HCT116 (cell line): Measurements from ENCODE around the gene STARD4. TPM values are rescaled to one million over a fixed set of nuclear protein-coding genes. Genes with fewer than 3 reads are reported as not detected.

Source experiments
- ATAC-seq: fragments of 200-7000 bp; cut with Tn5 transposase; 2 replicates; pipeline ENCODE4 v1.9.1; 2020; ENCODE audit warnings: mild to moderate bottlenecking, moderate library complexity
- BruUV-seq: library from RNA; stranded (reverse); fragments of 400-500 nt; replicated peaks from 2 replicates; lab custom pipeline; 2021; lab: Mats Ljungman, UMichigan
- CTCF ChIA-PET: fragments of 300-600 bp; sonication (Branson Sonifier 250); formaldehyde crosslinking; loops from one replicate; lab custom pipeline; 2021; ENCODE audit warnings: antibody characterized with exemption; lab: Charles Lee
- POLR2A ChIA-PET: fragments of 300-600, 350-600 bp; sonication (Branson Sonifier 250); formaldehyde crosslinking; loops from one replicate; lab custom pipeline; 2021; ENCODE audit warnings: antibody characterized with exemption; lab: Charles Lee
- RAD21 ChIA-PET, 2 experiments: fragments of 300-600 bp; sonication (Branson Sonifier 250); formaldehyde crosslinking; loops; one replicate each; lab custom pipeline; 2023; ENCODE audit warnings: low total read pairs in 2 of 2; ENCODE audit not compliant: uncharacterized antibody in 2 of 2, unreplicated experiment in 2 of 2, low non-redundant PET in 1 of 2; lab: Charles Lee
- DNase-seq: peaks from one replicate; pipeline ENCODE4 v3.0.0-alpha.2; 2010; ENCODE audit warnings: low read depth, low spot score
- H2AFZ ChIP-seq: fragments of 200-600 bp; shearing (Covaris generic), sonication (generic); 2 replicates; pipeline ENCODE4 v1.6.1; 2017; ENCODE audit warnings: low read depth, mixed run types, mixed read lengths, antibody characterized with exemption, low read length; ENCODE audit not compliant: poor library complexity, severe bottlenecking
- H3K27ac ChIP-seq: 2 replicates; pipeline ENCODE4 v1.5.1; 2012; ENCODE audit warnings: low read depth, low read length
- H3K27me3 ChIP-seq: fragments of 200-600 bp; sonication (generic); 2 replicates; pipeline ENCODE4 v1.6.1; 2016; ENCODE audit warnings: mixed run types, low read length, mixed read lengths; ENCODE audit not compliant: insufficient read depth
- H3K36me3 ChIP-seq, 2 experiments: fragments of 200-500 bp in 1 of 2; fragments of 200-600 bp in 1 of 2; sonication (Bioruptor generic) in 1 of 2; sonication (generic) in 1 of 2; 2 replicates each; pipeline versions ENCODE4 v1.5.1 to v1.6.1; 2014 to 2016; ENCODE audit warnings: low read length in 2 of 2, inconsistent platforms in 1 of 2, mixed read lengths in 1 of 2, mixed run types in 1 of 2; ENCODE audit not compliant: insufficient read depth in 2 of 2, control insufficient read depth in 1 of 2
- H3K4me1 ChIP-seq, 2 experiments: fragments of 200-600 bp in 1 of 2; sonication (generic) in 1 of 2; 2 replicates each; pipeline versions ENCODE4 v1.5.1 to v1.6.1; 2012 to 2017; ENCODE audit warnings: low read length in 2 of 2, inconsistent platforms in 1 of 2, mild to moderate bottlenecking in 1 of 2, mixed read lengths in 1 of 2, mixed run types in 1 of 2, moderate library complexity in 1 of 2; ENCODE audit not compliant: insufficient read depth in 2 of 2, control insufficient read depth in 1 of 2
- H3K4me2 ChIP-seq: fragments of 200-600 bp; sonication (generic); 2 replicates; pipeline ENCODE4 v1.6.1; 2017; ENCODE audit warnings: mixed run types, low read length, mixed read lengths
- H3K4me3 ChIP-seq, 2 experiments: fragments of 200-600 bp in 1 of 2; sonication (generic) in 1 of 2; replicated peaks in 1 of 2; 2 replicates each; pipeline ENCODE4 v1.5.1; 2011 to 2016; ENCODE audit warnings: low read length in 2 of 2, control low read depth in 1 of 2, low read depth in 1 of 2, mild to moderate bottlenecking in 1 of 2, mixed read lengths in 1 of 2, mixed run types in 1 of 2
- H3K79me2 ChIP-seq: fragments of 200-600 bp; sonication (generic); 2 replicates; pipeline ENCODE4 v1.6.1; 2017; ENCODE audit warnings: mild to moderate bottlenecking, mixed run types, low read length, moderate library complexity, mixed read lengths; ENCODE audit not compliant: insufficient read depth
- H3K9ac ChIP-seq: fragments of 200-600 bp; sonication (generic); 2 replicates; pipeline ENCODE4 v1.6.1; 2016; ENCODE audit warnings: low read length, mixed read lengths
- H3K9me2 ChIP-seq: fragments of 200-600 bp; sonication (generic), shearing (Covaris generic); 2 replicates; pipeline ENCODE4 v1.6.1; 2017; ENCODE audit warnings: mixed run types, mild to moderate bottlenecking, moderate library complexity; ENCODE audit not compliant: insufficient read depth
- H3K9me3 ChIP-seq, 2 experiments: fragments of 200-500 bp in 1 of 2; fragments of 200-600 bp in 1 of 2; sonication (Bioruptor generic) in 1 of 2; sonication (generic) in 1 of 2; 2 replicates each; pipeline ENCODE4 v1.6.1; 2014 to 2017; ENCODE audit warnings: low read length in 2 of 2, mixed read lengths in 2 of 2, inconsistent platforms in 1 of 2, low read depth in 1 of 2, mild to moderate bottlenecking in 1 of 2, mixed run types in 1 of 2, moderate library complexity in 1 of 2; ENCODE audit not compliant: control insufficient read depth in 1 of 2, insufficient read depth in 1 of 2
- H4K20me1 ChIP-seq: fragments of 200-600 bp; sonication (generic), shearing (Covaris generic); 2 replicates; pipeline ENCODE4 v1.6.1; 2017; ENCODE audit warnings: mixed run types, mild to moderate bottlenecking, moderate library complexity; ENCODE audit not compliant: insufficient read depth
- CEBPB ChIP-seq: IDR thresholded peaks from 2 replicates; pipeline ENCODE4 v1.6.1; 2012; ENCODE audit warnings: low read depth
- ELF1 ChIP-seq: IDR thresholded peaks from 2 replicates; pipeline ENCODE4 v1.6.1; 2012; ENCODE audit warnings: low read depth, borderline replicate concordance
- EZH2 ChIP-seq: fragments of 200-600 bp; sonication (generic); IDR thresholded peaks from 2 replicates; pipeline ENCODE4 v1.6.1; 2017; ENCODE audit warnings: antibody characterized with exemption, mixed run types
- EZH2phosphoT487 ChIP-seq: fragments of 200-600 bp; IDR thresholded peaks from 2 replicates; pipeline ENCODE4 v1.6.1; 2018; ENCODE audit warnings: antibody characterized with exemption, borderline replicate concordance
- POLR2AphosphoS5 ChIP-seq: IDR thresholded peaks from 2 replicates; pipeline ENCODE4 v1.6.1; 2011; ENCODE audit warnings: mild to moderate bottlenecking, low read depth, low read length, moderate library complexity
- SIN3A ChIP-seq: IDR thresholded peaks from 2 replicates; pipeline ENCODE4 v1.6.1; 2012; ENCODE audit warnings: low read depth
- ZFX ChIP-seq: fragments of 450-650 bp; IDR thresholded peaks from 2 replicates; pipeline ENCODE4 v1.6.1; 2017
- ZNF274 ChIP-seq: fragments of 200-500 bp; sonication (Bioruptor generic); IDR thresholded peaks from 2 replicates; pipeline ENCODE4 v1.6.1; 2014; ENCODE audit warnings: mild to moderate bottlenecking, low read depth, low read length, inconsistent platforms
- intact Hi-C: fragments of 100-400 bp; cut with micrococcal nuclease; formaldehyde crosslinking; loops from 2 replicates; pipeline ENCODE4 v1.10.0; 2022
- total RNA-seq: library from RNA; stranded (reverse); gene quantifications from one replicate; pipeline ENCODE4 v1.2.1, GENCODE V29; 2021; ENCODE audit not compliant: unreplicated experiment
- TF ChIP-seq, protein P1 (sequence below): IDR thresholded peaks from 2 replicates; pipeline ENCODE4 v1.6.1; 2011; ENCODE audit warnings: mild to moderate bottlenecking, low read length, moderate library complexity; ENCODE audit not compliant: insufficient replicate concordance; ENCODE audit errors: extremely low read depth
- TF ChIP-seq, protein P2 (sequence below): IDR thresholded peaks from 2 replicates; pipeline ENCODE4 v1.6.1; 2012; ENCODE audit warnings: low read depth

The STARD4 gene
- total RNA-seq, 1 experiment from 2014 or later, result 44.3 TPM

DNA sequence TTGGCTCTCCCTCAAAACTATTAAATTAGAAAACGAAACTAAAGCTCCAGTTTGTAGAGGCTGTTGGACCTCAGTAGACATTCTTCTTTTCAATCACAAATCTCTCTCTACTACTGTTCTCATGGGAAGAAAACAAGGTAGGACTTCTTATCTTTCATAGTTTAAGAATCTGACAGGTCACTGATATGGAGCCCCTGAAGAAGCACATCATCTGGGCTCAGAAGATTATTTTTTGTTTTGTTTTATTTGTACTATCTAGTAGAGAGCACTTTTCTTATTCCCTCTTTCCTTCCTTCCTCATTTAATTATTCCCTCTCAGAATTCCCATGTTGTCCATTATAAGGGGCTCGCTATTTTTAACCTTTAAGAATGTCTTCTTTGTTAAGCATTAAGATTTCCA is 26.3 kb downstream of the STARD4 start:
- DNase-seq, result no peak
- no peak for TF ChIP-seq ELF1
- TF ChIP-seq CEBPB, result no peak
- TF ChIP-seq, protein P1, sequence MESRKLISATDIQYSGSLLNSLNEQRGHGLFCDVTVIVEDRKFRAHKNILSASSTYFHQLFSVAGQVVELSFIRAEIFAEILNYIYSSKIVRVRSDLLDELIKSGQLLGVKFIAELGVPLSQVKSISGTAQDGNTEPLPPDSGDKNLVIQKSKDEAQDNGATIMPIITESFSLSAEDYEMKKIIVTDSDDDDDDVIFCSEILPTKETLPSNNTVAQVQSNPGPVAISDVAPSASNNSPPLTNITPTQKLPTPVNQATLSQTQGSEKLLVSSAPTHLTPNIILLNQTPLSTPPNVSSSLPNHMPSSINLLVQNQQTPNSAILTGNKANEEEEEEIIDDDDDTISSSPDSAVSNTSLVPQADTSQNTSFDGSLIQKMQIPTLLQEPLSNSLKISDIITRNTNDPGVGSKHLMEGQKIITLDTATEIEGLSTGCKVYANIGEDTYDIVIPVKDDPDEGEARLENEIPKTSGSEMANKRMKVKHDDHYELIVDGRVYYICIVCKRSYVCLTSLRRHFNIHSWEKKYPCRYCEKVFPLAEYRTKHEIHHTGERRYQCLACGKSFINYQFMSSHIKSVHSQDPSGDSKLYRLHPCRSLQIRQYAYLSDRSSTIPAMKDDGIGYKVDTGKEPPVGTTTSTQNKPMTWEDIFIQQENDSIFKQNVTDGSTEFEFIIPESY, result no peak
- TF ChIP-seq ZFX, result no peak
- no peak for TF ChIP-seq POLR2AphosphoS5
- TF ChIP-seq, protein P2, sequence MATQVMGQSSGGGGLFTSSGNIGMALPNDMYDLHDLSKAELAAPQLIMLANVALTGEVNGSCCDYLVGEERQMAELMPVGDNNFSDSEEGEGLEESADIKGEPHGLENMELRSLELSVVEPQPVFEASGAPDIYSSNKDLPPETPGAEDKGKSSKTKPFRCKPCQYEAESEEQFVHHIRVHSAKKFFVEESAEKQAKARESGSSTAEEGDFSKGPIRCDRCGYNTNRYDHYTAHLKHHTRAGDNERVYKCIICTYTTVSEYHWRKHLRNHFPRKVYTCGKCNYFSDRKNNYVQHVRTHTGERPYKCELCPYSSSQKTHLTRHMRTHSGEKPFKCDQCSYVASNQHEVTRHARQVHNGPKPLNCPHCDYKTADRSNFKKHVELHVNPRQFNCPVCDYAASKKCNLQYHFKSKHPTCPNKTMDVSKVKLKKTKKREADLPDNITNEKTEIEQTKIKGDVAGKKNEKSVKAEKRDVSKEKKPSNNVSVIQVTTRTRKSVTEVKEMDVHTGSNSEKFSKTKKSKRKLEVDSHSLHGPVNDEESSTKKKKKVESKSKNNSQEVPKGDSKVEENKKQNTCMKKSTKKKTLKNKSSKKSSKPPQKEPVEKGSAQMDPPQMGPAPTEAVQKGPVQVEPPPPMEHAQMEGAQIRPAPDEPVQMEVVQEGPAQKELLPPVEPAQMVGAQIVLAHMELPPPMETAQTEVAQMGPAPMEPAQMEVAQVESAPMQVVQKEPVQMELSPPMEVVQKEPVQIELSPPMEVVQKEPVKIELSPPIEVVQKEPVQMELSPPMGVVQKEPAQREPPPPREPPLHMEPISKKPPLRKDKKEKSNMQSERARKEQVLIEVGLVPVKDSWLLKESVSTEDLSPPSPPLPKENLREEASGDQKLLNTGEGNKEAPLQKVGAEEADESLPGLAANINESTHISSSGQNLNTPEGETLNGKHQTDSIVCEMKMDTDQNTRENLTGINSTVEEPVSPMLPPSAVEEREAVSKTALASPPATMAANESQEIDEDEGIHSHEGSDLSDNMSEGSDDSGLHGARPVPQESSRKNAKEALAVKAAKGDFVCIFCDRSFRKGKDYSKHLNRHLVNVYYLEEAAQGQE, result no peak
- TF ChIP-seq ZNF274, result no peak
- TF ChIP-seq SIN3A, result no peak
- TF ChIP-seq EZH2, result no peak
- no peak for TF ChIP-seq EZH2phosphoT487
- Histone ChIP-seq H3K4me2 (no peak overlapping the region), H3K79me2 (no peaks in the 10 kb centered on the region), H3K9ac (no peak overlapping the region), H4K20me1 (no peaks in the 10 kb centered on the region), H3K4me3 (no peak overlapping the region), H3K9me3 (no peaks in the 10 kb centered on the region), H3K4me1 (no peaks in the 10 kb centered on the region), H3K27me3 (no peaks in the 10 kb centered on the region), H2AFZ (no peak overlapping the region), H3K27ac (no peak overlapping the region), H3K36me3 (no peaks in the 10 kb centered on the region), H3K9me2 (no peaks in the 10 kb centered on the region)
- POLR2A ChIA-PET, result no interaction called here
- CTCF ChIA-PET, result no interaction called here
- intact Hi-C loops, result no loop called here
- no peak for ATAC-seq
- RAD21 ChIA-PET, result no interaction called here
- no TSS peak for BruUV-seq
